ENCODE measurements around the gene ASXL1. TPM values are rescaled to one million over a fixed set of nuclear protein-coding genes. Genes with fewer than 3 reads are reported as not detected.

Gene ASXL1
- total and polyA plus RNA-seq, 10 of the 15 experiments (the other 5 are each of a cell fraction or from before 2014, with no cell fraction given): 11.0 to 87.6 (median 56.8) TPM

- TF ChIP-seq PKNOX1 (IDR thresholded peaks at IDR 0.05): peak; percentile 68
- TF ChIP-seq MEF2B (IDR thresholded peaks at IDR 0.05; ENCODE audit: partially characterized antibody, poor library complexity, severe bottlenecking): peak; percentile 59
- peak; percentile 27; the same call in 1 of the 2 replicates for TF ChIP-seq CREM (IDR thresholded peaks at IDR 0.05; ENCODE audit: low read depth)
- no peak for TF ChIP-seq HDGF (IDR thresholded peaks at IDR 0.05)
- TF ChIP-seq IRF4 (IDR thresholded peaks at IDR 0.05; ENCODE audit: low read depth, low read length): 0 out of 2 replicates have a peak, but pooled peaks have one; percentile 21
- no peak; the same call in 1 of the 2 replicates for TF ChIP-seq MXI1 (IDR thresholded peaks at IDR 0.05; ENCODE audit: low read depth, low read length)
- TF ChIP-seq IKZF1 (conservative IDR thresholded peaks at IDR 0.05): peak; percentile 56; the same call in 1 of the 2 replicates
- peak; percentile 82 for TF ChIP-seq FOXM1 (IDR thresholded peaks at IDR 0.05; ENCODE audit: low read depth, low read length)
- no peak for TF ChIP-seq USF1 (IDR thresholded peaks at IDR 0.05; ENCODE audit: borderline replicate concordance, extremely low read length, insufficient read depth, low read depth, low read length)
- 0 out of 2 replicates have a peak, but pooled peaks have one; percentile 55 for TF ChIP-seq PML (IDR thresholded peaks at IDR 0.05; ENCODE audit: low read length)
- TF ChIP-seq BCL3 (IDR thresholded peaks at IDR 0.05; ENCODE audit: borderline replicate concordance, insufficient read depth, low read depth, low read length, poor library complexity, severe bottlenecking): peak; percentile 31
- peak; percentile 91; the same call in 1 of the 2 replicates for TF ChIP-seq MEF2A (IDR thresholded peaks at IDR 0.05; ENCODE audit: insufficient read depth, low read depth, low read length)
- TF ChIP-seq ZNF384 (IDR thresholded peaks at IDR 0.05; ENCODE audit: borderline replicate concordance, low read depth, low read length): peak; percentile 32; the same call in 1 of the 2 replicates
- TF ChIP-seq SKIL (IDR thresholded peaks at IDR 0.05; ENCODE audit: low read depth, poor library complexity, severe bottlenecking): peak; percentile 74
- TF ChIP-seq GABPA (IDR thresholded peaks at IDR 0.05; ENCODE audit: low read depth): peak; percentile 39; the same call in 1 of the 2 replicates
- TF ChIP-seq ETV6 (conservative IDR thresholded peaks at IDR 0.05 in 1 of 2, IDR thresholded peaks at IDR 0.05 in 1 of 2; ENCODE audit: borderline replicate concordance in 1 of 2, low read depth in 1 of 2): no peak
- peak; percentile 86 for TF ChIP-seq ATF2 (IDR thresholded peaks at IDR 0.05; ENCODE audit: low read length)
- TF ChIP-seq MTA2 (IDR thresholded peaks at IDR 0.05; ENCODE audit: low read depth): 0 out of 2 replicates have a peak, but pooled peaks have one; percentile 11
- peak; percentile 48; the same call in 1 of the 2 replicates for TF ChIP-seq RELB (IDR thresholded peaks at IDR 0.05; ENCODE audit: low read depth)
Observed at GRCh38 chr20:32333181-32333987, 24.7 kb upstream of the ASXL1 start (continued).
